CD4-positive, alpha-beta memory T cell (primary cell): ENCODE results near the gene APBB2. TPM values are rescaled to one million over a fixed set of nuclear protein-coding genes. Genes with fewer than 3 reads are reported as not detected.
"Not testable (repeated sequence)": the region's sequence is repeated elsewhere in the genome, so short reads cannot be mapped to it uniquely, and the experiment has no call there.

Source experiments
- CTCF ChIA-PET: fragments of 350-600 bp; sonication (Branson Sonifier 250); formaldehyde crosslinking; loops from one replicate; lab custom pipeline; 2021; ENCODE audit warnings: inconsistent platforms; ENCODE audit not compliant: partially characterized antibody; lab: Charles Lee
- POLR2A ChIA-PET: fragments of 350-600 bp; sonication (Branson Sonifier 250); formaldehyde crosslinking; loops from one replicate; lab custom pipeline; 2021; ENCODE audit not compliant: partially characterized antibody; lab: Charles Lee
- DNase-seq, 5 donors: peaks; one replicate each; pipeline versions ENCODE4 v3.0.0 to v3.0.0-alpha.2; 2020 to 2022; ENCODE audit warnings: mixed read lengths in 1 of 5
- H3K27ac ChIP-seq: one replicate; pipeline ENCODE4 v1.7.0; 2013; ENCODE audit warnings: low read depth, low read length
- H3K27me3 ChIP-seq: 2 replicates; pipeline ENCODE4 v1.7.0; 2013; ENCODE audit warnings: mild to moderate bottlenecking, low read length, moderate library complexity; ENCODE audit not compliant: insufficient read depth
- H3K36me3 ChIP-seq: 2 replicates; pipeline ENCODE4 v1.7.0; 2013; ENCODE audit warnings: mild to moderate bottlenecking, low read length, moderate library complexity; ENCODE audit not compliant: insufficient read depth
- H3K4me1 ChIP-seq: 2 replicates; pipeline ENCODE4 v1.7.0; 2013; ENCODE audit warnings: mild to moderate bottlenecking, low read length, moderate library complexity; ENCODE audit not compliant: insufficient read depth
- H3K4me3 ChIP-seq, 2 donors: one replicate each; pipeline ENCODE4 v1.7.0; 2013; ENCODE audit warnings: low read length in 2 of 2, mild to moderate bottlenecking in 1 of 2
- H3K9me3 ChIP-seq, 2 donors: one replicate each; pipeline ENCODE4 v1.7.0; 2013; ENCODE audit warnings: low read length in 2 of 2, control low read depth in 1 of 2; ENCODE audit not compliant: control insufficient read depth in 1 of 2
- H3K27ac Mint-ChIP-seq, 7 donors: one replicate each; pipeline ENCODE4 v1.8.0; 2020 to 2021; ENCODE audit warnings: mixed read lengths in 7 of 7, mild to moderate bottlenecking in 6 of 7, inconsistent platforms in 3 of 7, moderate library complexity in 3 of 7
- H3K27me3 Mint-ChIP-seq, 2 donors: one replicate each; pipeline ENCODE4 v1.8.0; 2020 to 2021; ENCODE audit warnings: mixed read lengths in 2 of 2
- H3K36me3 Mint-ChIP-seq, 2 donors: one replicate each; pipeline ENCODE4 v1.8.0; 2020 to 2021; ENCODE audit warnings: mixed read lengths in 2 of 2, inconsistent platforms in 1 of 2, mild to moderate bottlenecking in 1 of 2
- H3K4me1 Mint-ChIP-seq, 4 donors: one replicate each; pipeline ENCODE4 v1.8.0; 2020 to 2021; ENCODE audit warnings: mixed read lengths in 4 of 4, mild to moderate bottlenecking in 1 of 4
- H3K4me3 Mint-ChIP-seq, 8 donors: one replicate each; pipeline ENCODE4 v1.8.0; 2020 to 2021; ENCODE audit warnings: mixed read lengths in 8 of 8, mild to moderate bottlenecking in 7 of 8, moderate library complexity in 6 of 8, inconsistent platforms in 3 of 8
- H3K9me3 Mint-ChIP-seq, 8 donors: one replicate each; pipeline ENCODE4 v1.8.0; 2020 to 2021; ENCODE audit warnings: mixed read lengths in 8 of 8, mild to moderate bottlenecking in 5 of 8, inconsistent platforms in 3 of 8, moderate library complexity in 1 of 8
- intact Hi-C: fragments of 100-400 bp; cut with micrococcal nuclease; formaldehyde crosslinking; loops from one replicate; pipeline ENCODE4 v1.15.1; 2023
- polyA plus RNA-seq, 2 donors: library from polyadenylated mRNA; unstranded; fragments of 300-500 nt; fragmentation: Illumina TruSeq; gene quantifications; one replicate each; pipeline ENCODE4 v1.2.3, GENCODE V29; 2021
- total RNA-seq, 2 experiments: library from RNA; stranded (reverse); gene quantifications; one replicate each; pipeline ENCODE4 v1.2.3, GENCODE V29; 2021

APBB2 gene
- total and polyA plus RNA-seq, 4 experiments from 2014 or later, result 0.50 to 0.58 TPM; not detected in 2

- DNase-seq, result no peak
- H3K27ac Mint-ChIP-seq, result no peak overlapping the region
- no peak overlapping the region for H3K4me3 Mint-ChIP-seq
- Histone ChIP-seq H3K27ac (no peak overlapping the region), H3K27me3 (no peaks in the 10 kb centered on the region), H3K9me3 (no peaks in the 10 kb centered on the region), H3K4me3 (no peak overlapping the region), H3K36me3 (no peaks in the 10 kb centered on the region), H3K4me1 (no peaks in the 10 kb centered on the region)
- CTCF ChIA-PET, result no interaction called here
- no peaks in the 10 kb centered on the region for H3K27me3 Mint-ChIP-seq
- peaks cover 0 to 6% (median 2%) of the 10 kb centered on the region in 8 donors for H3K9me3 Mint-ChIP-seq
- H3K36me3 Mint-ChIP-seq, result no peaks in the 10 kb centered on the region
- no peaks in the 10 kb centered on the region for H3K4me1 Mint-ChIP-seq
- intact Hi-C loops, result no loop called here
- POLR2A ChIA-PET, result no interaction called here
Observed at GRCh38 chr4:41060352-41061334, 153.7 kb downstream of the APBB2 start.

GRCh38 chr4:41059411-41059810, 154.9 kb downstream of the APBB2 start:
- H3K27ac Mint-ChIP-seq, H3K4me3 Mint-ChIP-seq, DNase-seq, H3K4me1 ChIP-seq, H3K4me1 Mint-ChIP-seq, H3K27ac ChIP-seq, H3K36me3 Mint-ChIP-seq, H3K4me3 ChIP-seq, CTCF ChIA-PET, H3K27me3 Mint-ChIP-seq, H3K36me3 ChIP-seq, H3K9me3 Mint-ChIP-seq, intact Hi-C loops, H3K27me3 ChIP-seq, POLR2A ChIA-PET, H3K9me3 ChIP-seq: not testable (repeated sequence)

- ChIA-PET POLR2A (no interaction called here), CTCF (no interaction called here)
- no peak overlapping the region for H3K4me3 ChIP-seq
- peaks cover 0 to 6% (median 2%) of the 10 kb centered on the region in 8 donors for H3K9me3 Mint-ChIP-seq
- H3K27me3 Mint-ChIP-seq, result peaks cover 0 to 5% of the 10 kb centered on the region in 2 donors
- H3K27me3 ChIP-seq, result no peaks in the 10 kb centered on the region
- no peak overlapping the region for H3K4me3 Mint-ChIP-seq
- no peaks in the 10 kb centered on the region for H3K9me3 ChIP-seq
- H3K4me1 Mint-ChIP-seq, result no peaks in the 10 kb centered on the region
- no peak overlapping the region for H3K27ac ChIP-seq
- intact Hi-C loops, result no loop called here
- no peaks in the 10 kb centered on the region for H3K36me3 ChIP-seq
- DNase-seq, result no peak
- H3K4me1 ChIP-seq, result no peaks in the 10 kb centered on the region
- H3K27ac Mint-ChIP-seq, result no peak overlapping the region
- peaks cover 0 to 3% of the 10 kb centered on the region in 2 donors for H3K36me3 Mint-ChIP-seq
Observed at GRCh38 chr4:41058426-41058825, 155.9 kb downstream of the APBB2 start.

GRCh38 chr4:41057467-41057866, 156.9 kb downstream of the APBB2 start:
- Mint-ChIP-seq H3K4me3 (no peak overlapping the region), H3K9me3 (peaks cover 0 to 6% (median 2%) of the 10 kb centered on the region in 8 donors), H3K27ac (no peak overlapping the region), H3K36me3 (peaks cover 0 to 3% of the 10 kb centered on the region in 2 donors), H3K4me1 (no peaks in the 10 kb centered on the region), H3K27me3 (peaks cover 0 to 5% of the 10 kb centered on the region in 2 donors)
- Histone ChIP-seq H3K27me3 (no peaks in the 10 kb centered on the region), H3K9me3 (no peaks in the 10 kb centered on the region), H3K4me1 (no peaks in the 10 kb centered on the region), H3K4me3 (no peak overlapping the region), H3K36me3 (no peaks in the 10 kb centered on the region), H3K27ac (no peak overlapping the region)
- CTCF ChIA-PET, result no interaction called here
- intact Hi-C loops, result no loop called here
- DNase-seq, result no peak
- POLR2A ChIA-PET, result no interaction called here

GRCh38 chr4:41052287-41052686, 162.1 kb downstream of the APBB2 start:
- H3K4me1 ChIP-seq, result no peaks in the 10 kb centered on the region
- H3K4me3 ChIP-seq, result no peak overlapping the region
- Mint-ChIP-seq H3K9me3 (peaks cover 0 to 3% (median 0%) of the 10 kb centered on the region in 8 donors), H3K4me3 (no peak overlapping the region), H3K36me3 (peaks cover 0 to 3% of the 10 kb centered on the region in 2 donors), H3K27me3 (peaks cover 1 to 6% of the 10 kb centered on the region in 2 donors), H3K4me1 (no peaks in the 10 kb centered on the region), H3K27ac (no peak overlapping the region)
- DNase-seq, result no peak
- CTCF ChIA-PET, result no interaction called here
- no peaks in the 10 kb centered on the region for H3K36me3 ChIP-seq
- no peaks in the 10 kb centered on the region for H3K27me3 ChIP-seq
- POLR2A ChIA-PET, result no interaction called here
- no peaks in the 10 kb centered on the region for H3K9me3 ChIP-seq
- intact Hi-C loops, result no loop called here
- no peak overlapping the region for H3K27ac ChIP-seq

- ChIA-PET POLR2A (no interaction called here), CTCF (no interaction called here)
- Histone ChIP-seq H3K36me3 (no peaks in the 10 kb centered on the region), H3K27ac (no peak overlapping the region), H3K4me3 (no peak overlapping the region), H3K4me1 (no peaks in the 10 kb centered on the region), H3K27me3 (no peaks in the 10 kb centered on the region), H3K9me3 (no peaks in the 10 kb centered on the region)
- DNase-seq, result no peak
- no peak overlapping the region for H3K4me3 Mint-ChIP-seq
- no peak overlapping the region for H3K27ac Mint-ChIP-seq
- peaks cover 0 to 7% (median 2%) of the 10 kb centered on the region in 8 donors for H3K9me3 Mint-ChIP-seq
- intact Hi-C loops, result no loop called here
- peaks cover 1 to 6% of the 10 kb centered on the region in 2 donors for H3K27me3 Mint-ChIP-seq
- H3K36me3 Mint-ChIP-seq, result peaks cover 0 to 3% of the 10 kb centered on the region in 2 donors
- no peaks in the 10 kb centered on the region for H3K4me1 Mint-ChIP-seq
Observed at GRCh38 chr4:41050880-41051775, 163.2 kb downstream of the APBB2 start.

- H3K27me3 ChIP-seq, result no peaks in the 10 kb centered on the region
- Mint-ChIP-seq H3K9me3 (peaks cover 0 to 10% (median 3%) of the 10 kb centered on the region in 8 donors), H3K36me3 (no peaks in the 10 kb centered on the region), H3K27me3 (peaks cover 1 to 2% of the 10 kb centered on the region in 2 donors), H3K27ac (no peak overlapping the region), H3K4me1 (no peaks in the 10 kb centered on the region), H3K4me3 (no peak overlapping the region)
- no peak for DNase-seq
- ChIA-PET POLR2A (no interaction called here), CTCF (no interaction called here)
- no peaks in the 10 kb centered on the region for H3K36me3 ChIP-seq
- intact Hi-C loops, result no loop called here
- no peak overlapping the region for H3K27ac ChIP-seq
- H3K4me3 ChIP-seq, result no peak overlapping the region
- H3K9me3 ChIP-seq, result no peaks in the 10 kb centered on the region
- no peaks in the 10 kb centered on the region for H3K4me1 ChIP-seq
Observed at GRCh38 chr4:41050116-41050515, 164.2 kb downstream of the APBB2 start.
